Psoas muscle (tissue), 8 donors: Measurements from ENCODE around the gene MTURN. TPM values are rescaled to one million over a fixed set of nuclear protein-coding genes. Genes with fewer than 3 reads are reported as not detected.
A peak's percentile ranks its signal among the peaks of the same experiment; 100 is the strongest.

ENCODE experiments used
- ATAC-seq, 4 donors: fragments of 200-7000 bp; cut with Tn5 transposase; one replicate each; pipeline ENCODE4 v1.9.1; 2020; ENCODE audit warnings: moderate library complexity in 3 of 4, mild to moderate bottlenecking in 2 of 4
- DNase-seq, 2 donors: peaks; one replicate each; pipeline ENCODE4 v3.0.0-alpha.2; 2020
- H3K27ac ChIP-seq: fragments of 200-600 bp; one replicate; pipeline ENCODE4 v1.8.0; 2022
- H3K27me3 ChIP-seq, 3 donors: fragments of 200-600 bp in 1 of 3; one replicate each; pipeline versions ENCODE4 v1.6.1 to v1.8.0; 2013 to 2022; ENCODE audit warnings: low read length in 2 of 3, mild to moderate bottlenecking in 2 of 3, moderate library complexity in 1 of 3; ENCODE audit not compliant: insufficient read depth in 3 of 3
- H3K36me3 ChIP-seq, 2 donors: fragments of 200-600 bp in 1 of 2; one replicate each; pipeline versions ENCODE4 v1.6.1 to v1.8.0; 2013 to 2022; ENCODE audit warnings: low read depth in 1 of 2, mild to moderate bottlenecking in 1 of 2, moderate library complexity in 1 of 2; ENCODE audit not compliant: insufficient read depth in 1 of 2
- H3K4me1 ChIP-seq: fragments of 200-600 bp; one replicate; pipeline ENCODE4 v1.8.0; 2022
- H3K4me3 ChIP-seq: fragments of 200-600 bp; one replicate; pipeline ENCODE4 v1.8.0; 2022; ENCODE audit warnings: mild to moderate bottlenecking
- H3K9me3 ChIP-seq: fragments of 200-600 bp; one replicate; pipeline ENCODE4 v1.8.0; 2022
- CTCF ChIP-seq: fragments of 200-600 bp; IDR thresholded peaks from one replicate; pipeline ENCODE4 v1.8.0; 2022; ENCODE audit warnings: antibody characterized with exemption
- WGBS, 3 donors: extraction: QIAGEN DNeasy Blood & Tissue Kit; methylation state at CpG; one replicate each; pipeline versions ENCODE4 v1.1.6 to v1.1.7; 2013; 5-methylcytosine and 5-hydroxymethylcytosine counted together
- intact Hi-C, 2 donors: fragments of 100-400 bp; cut with DNase I; formaldehyde crosslinking; loops; one replicate each; pipeline versions ENCODE4 v1.11.0 to v1.14.2; 2022
- polyA plus RNA-seq, 3 donors: library from polyadenylated mRNA; stranded (reverse); fragments of 200-250 nt; gene quantifications; one replicate each; pipeline ENCODE4 v1.2.3, GENCODE V29; 2013
- total RNA-seq, 4 donors: library from RNA; stranded (reverse); fragmentation: NEBNext Ultra II Directional in 2 of 4; extraction: Animal tissue kit (Norgen Biotek cat#: 25700) in 2 of 4; gene quantifications; one replicate each; pipeline versions ENCODE4 v1.2.1 to v1.2.4, GENCODE V29; 2021 to 2023
- donor health status: healthy with polysubstance abuse.
- donor health status: DM: no; HTN: no; CAD: no; lungs with moderate emphysema.
- donor health status: Bipolar disorder and iron deficiency.
- donor health status: healthy.
- donor health status: DM: yes; HTN: yes; CAD: no.
- donor health status: DM: no; HTN: no; CAD: no.
- donor health status: DM: no; HTN: no; CAD: no.
- donor health status: DM: yes; HTN: yes; CAD: no.

MTURN gene
- total and polyA plus RNA-seq, 7 donors, result 7.1 to 68.6 (median 17.6) TPM

GRCh38 chr7:30114536-30115238 lies 20.1 kb upstream of the MTURN start:
- Histone ChIP-seq H3K4me3 (no peak overlapping the region), H3K4me1 (peaks cover 16% of the 10 kb centered on the region), H3K9me3 (peaks cover 13% of the 10 kb centered on the region), H3K27ac (no peak overlapping the region), H3K27me3 (no peaks in the 10 kb centered on the region), H3K36me3 (no peaks in the 10 kb centered on the region)
- ATAC-seq (no peak), DNase-seq (no peak)
- intact Hi-C loops, result no loop called here
- TF ChIP-seq CTCF, result no peak
- 41 to 50% (median 48%) methylated on average over 3 of the region's 3 CpGs for WGBS, 3 donors

- no peak for TF ChIP-seq CTCF
- no peak for ATAC-seq
- DNase-seq, result no peak
- H3K4me1 ChIP-seq, result peaks cover 16% of the 10 kb centered on the region
- H3K27ac ChIP-seq, result no peak overlapping the region
- H3K4me3 ChIP-seq, result no peak overlapping the region
- H3K9me3 ChIP-seq, result peaks cover 13% of the 10 kb centered on the region
- no peaks in the 10 kb centered on the region for H3K27me3 ChIP-seq
- intact Hi-C loops, result no loop called here
- H3K36me3 ChIP-seq, result no peaks in the 10 kb centered on the region
- 87 to 90% (median 89%) methylated on average over 32 to 34 of the region's 34 CpGs for whole genome bisulfite sequencing, 3 donors
Measured at GRCh38 chr7:30115709-30116297, 19.0 kb upstream of the MTURN start.

- TF ChIP-seq CTCF, result no peak
- no peaks in the 10 kb centered on the region for H3K36me3 ChIP-seq
- intact Hi-C loops, result no loop called here
- H3K4me1 ChIP-seq, result peaks cover 16% of the 10 kb centered on the region
- H3K27ac ChIP-seq, result peak overlapping the region; percentile 71
- peak; percentile 55 to 79 for DNase-seq
- H3K27me3 ChIP-seq, result no peaks in the 10 kb centered on the region
- WGBS, 3 donors, result 13 to 37% (median 25%) methylated on average over 6 of the region's 6 CpGs
- ATAC-seq, result peak; percentile 98 to 100 (median 99)
- H3K9me3 ChIP-seq, result peaks cover 13% of the 10 kb centered on the region
- peak overlapping the region; percentile 21 for H3K4me3 ChIP-seq
Measured at GRCh38 chr7:30116771-30117170, 18.0 kb upstream of the MTURN start.

- H3K4me1 ChIP-seq, result peaks cover 16% of the 10 kb centered on the region
- no peak overlapping the region for H3K4me3 ChIP-seq
- H3K36me3 ChIP-seq, result no peaks in the 10 kb centered on the region
- ATAC-seq (no peak), DNase-seq (no peak)
- H3K27me3 ChIP-seq, result no peaks in the 10 kb centered on the region
- no peak for TF ChIP-seq CTCF
- H3K9me3 ChIP-seq, result peaks cover 8% of the 10 kb centered on the region
- 78 to 84% (median 84%) methylated on average over 4 of the region's 4 CpGs for WGBS, 3 donors
- no peak overlapping the region for H3K27ac ChIP-seq
- intact Hi-C loops, result no loop called here
Measured at GRCh38 chr7:30117896-30118295, 16.9 kb upstream of the MTURN start.
